Peyer's patch (tissue), 4 donors: Measurements from ENCODE around the gene C20orf96. TPM values are rescaled to one million over a fixed set of nuclear protein-coding genes. Genes with fewer than 3 reads are reported as not detected.

ENCODE experiments used
- DNase-seq, 3 donors: peaks; one replicate each; pipeline ENCODE4 v3.0.0-alpha.2; 2017 to 2019
- H3K27ac ChIP-seq, 4 donors: fragments of 200-600 bp; sonication (generic); one replicate each; pipeline ENCODE4 v1.5.1; 2016 to 2019
- H3K27me3 ChIP-seq, 2 donors: fragments of 200-600 bp; sonication (generic); one replicate each; pipeline ENCODE4 v1.5.1; 2019
- H3K36me3 ChIP-seq, 3 donors: fragments of 200-600 bp; sonication (generic); one replicate each; pipeline ENCODE4 v1.5.1; 2016 to 2019
- H3K4me1 ChIP-seq, 4 donors: fragments of 200-600 bp; sonication (generic); one replicate each; pipeline ENCODE4 v1.5.1; 2016 to 2019
- H3K4me3 ChIP-seq, 4 donors: fragments of 200-600 bp; sonication (generic); 1 replicate in 3 of 4; 2 replicates in 1 of 4; pipeline ENCODE4 v1.5.1; 2016 to 2019; ENCODE audit warnings: mild to moderate bottlenecking in 1 of 4
- H3K9me3 ChIP-seq, 4 donors: fragments of 200-600 bp; sonication (generic); one replicate each; pipeline ENCODE4 v1.5.1; 2016 to 2019; ENCODE audit warnings: mild to moderate bottlenecking in 1 of 4
- POLR2A ChIP-seq, 2 donors: fragments of 450-650 bp; IDR thresholded peaks; one replicate each; pipeline ENCODE4 v1.5.1; 2017; ENCODE audit warnings: antibody characterized with exemption in 2 of 2, mild to moderate bottlenecking in 2 of 2, moderate library complexity in 2 of 2
- total RNA-seq, 4 donors: library from RNA; depleted of rRNA; stranded (reverse); fragments of >200 nt; gene quantifications; one replicate each; pipeline ENCODE4 v1.1.0, GENCODE V29; 2016
- TF ChIP-seq, protein P1 (sequence below), 6 experiments: fragments of 450-650 bp in 4 of 6; fragments of 200-600 bp in 2 of 6; sonication (generic) in 1 of 6; IDR thresholded peaks; one replicate each; pipeline ENCODE4 v1.5.1; 2017 to 2019; ENCODE audit warnings: antibody characterized with exemption in 6 of 6, mild to moderate bottlenecking in 3 of 6, moderate library complexity in 1 of 6

C20orf96 gene
- total RNA-seq, 4 donors from 2014 or later = 6.3 to 41.3 (median 10.5) TPM

DNA sequence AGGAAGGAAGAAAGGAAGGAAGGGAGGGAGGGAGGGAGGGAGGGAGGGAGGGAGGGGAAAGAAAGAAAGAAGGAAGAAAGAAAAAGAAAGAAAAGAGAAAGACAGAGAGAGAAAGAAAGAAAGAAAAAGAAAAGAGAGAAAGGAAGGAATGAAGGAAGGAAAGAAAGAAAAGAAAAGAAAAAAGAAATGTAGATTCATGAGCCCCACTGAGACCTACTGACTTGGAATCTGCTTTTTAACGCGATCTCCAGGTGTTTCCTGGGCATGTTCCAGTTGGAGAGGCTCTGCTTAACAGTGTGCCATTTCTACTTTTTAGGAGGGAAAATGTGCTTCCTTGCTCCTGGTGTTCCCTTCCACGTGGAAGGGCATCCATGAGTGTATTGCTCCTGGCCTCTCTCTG, 16.7 kb downstream of the C20orf96 start:
- Histone ChIP-seq H3K9me3 (no peaks in the 10 kb centered on the region), H3K27ac (no peak overlapping the region), H3K36me3 (peaks cover 0 to 23% (median 0%) of the 10 kb centered on the region in 3 donors), H3K27me3 (no peaks in the 10 kb centered on the region), H3K4me3 (no peak overlapping the region), H3K4me1 (no peaks in the 10 kb centered on the region)
- no peak for DNase-seq
- TF ChIP-seq, protein P1, sequence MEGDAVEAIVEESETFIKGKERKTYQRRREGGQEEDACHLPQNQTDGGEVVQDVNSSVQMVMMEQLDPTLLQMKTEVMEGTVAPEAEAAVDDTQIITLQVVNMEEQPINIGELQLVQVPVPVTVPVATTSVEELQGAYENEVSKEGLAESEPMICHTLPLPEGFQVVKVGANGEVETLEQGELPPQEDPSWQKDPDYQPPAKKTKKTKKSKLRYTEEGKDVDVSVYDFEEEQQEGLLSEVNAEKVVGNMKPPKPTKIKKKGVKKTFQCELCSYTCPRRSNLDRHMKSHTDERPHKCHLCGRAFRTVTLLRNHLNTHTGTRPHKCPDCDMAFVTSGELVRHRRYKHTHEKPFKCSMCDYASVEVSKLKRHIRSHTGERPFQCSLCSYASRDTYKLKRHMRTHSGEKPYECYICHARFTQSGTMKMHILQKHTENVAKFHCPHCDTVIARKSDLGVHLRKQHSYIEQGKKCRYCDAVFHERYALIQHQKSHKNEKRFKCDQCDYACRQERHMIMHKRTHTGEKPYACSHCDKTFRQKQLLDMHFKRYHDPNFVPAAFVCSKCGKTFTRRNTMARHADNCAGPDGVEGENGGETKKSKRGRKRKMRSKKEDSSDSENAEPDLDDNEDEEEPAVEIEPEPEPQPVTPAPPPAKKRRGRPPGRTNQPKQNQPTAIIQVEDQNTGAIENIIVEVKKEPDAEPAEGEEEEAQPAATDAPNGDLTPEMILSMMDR (IDR thresholded peaks at IDR 0.05) = no peak
- no peak for TF ChIP-seq POLR2A (IDR thresholded peaks at IDR 0.05)

DNA sequence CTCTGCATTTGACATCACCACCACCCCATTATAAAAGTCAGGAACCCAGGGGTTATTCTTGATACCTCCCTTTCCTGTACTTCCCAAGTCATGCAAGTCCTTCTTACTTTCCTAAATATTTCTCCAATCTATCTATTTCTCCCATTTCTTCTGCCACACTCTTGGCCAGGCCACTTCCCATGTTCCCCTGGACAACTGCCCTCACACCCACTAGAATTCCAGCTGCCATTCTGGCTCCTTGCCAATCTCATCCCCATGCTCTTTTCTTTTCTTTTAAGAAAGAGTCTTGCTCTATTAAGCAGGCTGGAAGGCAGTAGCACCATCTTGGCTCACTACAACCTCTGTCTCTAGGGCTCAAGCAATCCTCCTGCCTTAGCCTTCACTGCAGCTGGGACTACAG, 17.8 kb downstream of the C20orf96 start:
- TF ChIP-seq, protein P1 (IDR thresholded peaks at IDR 0.05) = no peak
- TF ChIP-seq POLR2A (IDR thresholded peaks at IDR 0.05) = no peak
- H3K36me3 ChIP-seq = peaks cover 0 to 16% (median 0%) of the 10 kb centered on the region in 3 donors
- H3K4me3 ChIP-seq = no peak overlapping the region
- H3K27me3 ChIP-seq = no peaks in the 10 kb centered on the region
- H3K4me1 ChIP-seq = no peaks in the 10 kb centered on the region
- H3K27ac ChIP-seq = no peak overlapping the region
- no peaks in the 10 kb centered on the region for H3K9me3 ChIP-seq
- DNase-seq = no peak

DNA sequence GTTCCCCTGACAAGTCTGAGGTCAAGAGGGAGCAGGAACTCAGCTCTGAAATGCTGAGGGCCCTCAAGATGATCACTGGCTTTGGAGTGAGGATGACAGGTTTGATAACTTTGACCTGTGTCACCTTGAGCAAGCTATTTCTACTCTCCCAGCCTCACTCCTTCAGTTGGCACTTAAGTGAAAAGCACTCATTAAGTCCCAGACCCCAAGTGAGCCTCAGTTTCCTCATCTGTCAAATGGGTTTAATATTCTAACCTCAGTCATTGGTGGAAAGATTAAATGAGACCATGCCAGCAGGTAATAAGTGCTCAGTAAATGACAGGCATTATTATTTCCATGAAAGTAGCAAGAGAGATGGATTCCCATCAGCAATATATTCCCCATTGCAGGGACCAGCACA, 19.0 kb downstream of the C20orf96 start:
- Histone ChIP-seq H3K27me3 (no peaks in the 10 kb centered on the region), H3K4me3 (no peak overlapping the region), H3K9me3 (no peaks in the 10 kb centered on the region), H3K4me1 (no peaks in the 10 kb centered on the region), H3K36me3 (peaks cover 0 to 10% (median 0%) of the 10 kb centered on the region in 3 donors), H3K27ac (no peak overlapping the region)
- TF ChIP-seq, protein P1 (IDR thresholded peaks at IDR 0.05) = no peak
- no peak for TF ChIP-seq POLR2A (IDR thresholded peaks at IDR 0.05)
- DNase-seq = no peak

DNA sequence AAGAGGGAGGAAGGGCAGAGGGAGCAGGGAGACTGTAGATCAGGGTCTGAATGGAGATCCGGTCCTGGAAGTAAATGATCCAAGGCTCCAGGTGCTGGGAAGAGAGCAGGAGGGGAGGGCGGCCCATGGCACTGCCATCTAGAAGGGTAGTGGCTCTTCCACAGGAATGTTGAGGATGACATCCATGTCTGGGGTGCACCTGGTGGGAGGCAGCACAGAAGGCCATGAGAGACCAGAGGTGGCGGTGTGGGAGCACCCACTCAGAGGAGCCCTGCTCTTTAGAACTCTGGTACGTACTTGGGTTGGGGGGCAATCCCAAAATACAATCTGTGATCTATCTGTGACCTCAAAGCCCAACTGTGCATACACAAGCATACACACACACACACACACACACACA, 19.5 kb downstream of the C20orf96 start:
- DNase-seq = no peak
- no peak for TF ChIP-seq POLR2A (IDR thresholded peaks at IDR 0.05)
- TF ChIP-seq, protein P1 (IDR thresholded peaks at IDR 0.05) = no peak
- peaks cover 0 to 9% (median 0%) of the 10 kb centered on the region in 3 donors for H3K36me3 ChIP-seq
- H3K4me1 ChIP-seq = no peaks in the 10 kb centered on the region
- no peak overlapping the region for H3K27ac ChIP-seq
- H3K27me3 ChIP-seq = no peaks in the 10 kb centered on the region
- H3K9me3 ChIP-seq = no peaks in the 10 kb centered on the region
- H3K4me3 ChIP-seq = no peak overlapping the region

DNA sequence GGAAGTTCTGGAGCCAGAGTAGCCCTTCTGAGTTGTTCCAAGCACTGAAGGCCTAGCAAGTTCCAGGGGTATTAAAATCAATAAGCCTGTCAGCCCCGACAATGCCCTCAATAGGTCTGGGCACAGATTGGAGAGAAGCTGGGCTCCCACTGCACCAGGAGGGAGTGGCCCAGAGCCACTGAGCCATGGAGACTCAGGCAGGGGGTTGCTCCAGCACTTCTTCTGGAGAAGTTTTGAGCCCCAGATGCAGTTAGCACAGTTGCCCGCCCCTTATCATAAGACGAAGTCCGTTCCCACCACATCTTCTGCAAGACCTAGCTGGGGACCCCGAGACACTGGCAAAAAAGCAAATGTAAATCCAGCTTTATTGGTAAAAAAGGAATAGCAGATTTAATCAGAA, 20.0 kb downstream of the C20orf96 start:
- Histone ChIP-seq H3K4me1 (no peaks in the 10 kb centered on the region), H3K4me3 (no peak overlapping the region), H3K36me3 (peaks cover 0 to 3% (median 0%) of the 10 kb centered on the region in 3 donors), H3K9me3 (no peaks in the 10 kb centered on the region), H3K27ac (no peak overlapping the region), H3K27me3 (no peaks in the 10 kb centered on the region)
- TF ChIP-seq, protein P1 (IDR thresholded peaks at IDR 0.05) = no peak
- TF ChIP-seq POLR2A (IDR thresholded peaks at IDR 0.05) = no peak
- DNase-seq = no peak
